A549 (cell line): Measurements from ENCODE around the gene MYBPC2. TPM values are rescaled to one million over a fixed set of nuclear protein-coding genes. Genes with fewer than 3 reads are reported as not detected.

Source experiments
- ATAC-seq, 2 experiments: fragments of 200-7000 bp in 1 of 2; fragments of >200 bp in 1 of 2; cut with Nextera tagmentation in 1 of 2; cut with Tn5 transposase in 1 of 2; 3 replicates each; pipeline versions ENCODE4 v1.8.0 to v1.9.1; 2018 to 2020; ENCODE audit warnings: mild to moderate bottlenecking in 1 of 2, moderate library complexity in 1 of 2
- CTCF ChIA-PET: fragments of 300-600 bp; sonication (Branson Sonifier 250); formaldehyde crosslinking; extraction: SDS; loops from one replicate; lab custom pipeline; 2021; ENCODE audit warnings: antibody characterized with exemption, inconsistent platforms; lab: Yijun Ruan, JAX
- POLR2A ChIA-PET: fragments of 350-600 bp; formaldehyde crosslinking; extraction: SDS; loops from one replicate; lab custom pipeline; 2021; ENCODE audit warnings: antibody characterized with exemption, inconsistent platforms; lab: Yijun Ruan, JAX
- DNase-seq, 2 experiments: peaks; one replicate each; pipeline versions ENCODE4 v3.0.0 to v3.0.0-alpha.2; 2011 to 2016; ENCODE audit warnings: low read depth in 1 of 2, low spot score in 1 of 2
- FAIRE-seq: peaks from 2 replicates; lab custom pipeline; 2011; peaks lifted over from hg19 to GRCh38; lab: Jason Lieb, UNC
- H3K27ac ChIP-seq, 2 experiments: fragments of >200 bp; sonication (Bioruptor Twin); formaldehyde crosslinking; 3 replicates each; pipeline ENCODE4 v1.5.1; 2016 to 2017
- H3K4me1 ChIP-seq: fragments of >200 bp; sonication (Bioruptor Twin); formaldehyde crosslinking; 3 replicates; pipeline ENCODE4 v1.6.1; 2016
- H3K4me2 ChIP-seq: fragments of >200 bp; sonication (Bioruptor Twin); formaldehyde crosslinking; 3 replicates; pipeline ENCODE4 v1.6.1; 2016
- H3K4me3 ChIP-seq: fragments of >200 bp; sonication (Bioruptor Twin); formaldehyde crosslinking; 3 replicates; pipeline ENCODE4 v1.5.1; 2016
- H3K9me3 ChIP-seq: fragments of >200 bp; sonication (Bioruptor Twin); formaldehyde crosslinking; 3 replicates; pipeline ENCODE4 v1.6.1; 2016
- CBX8 ChIP-seq: fragments of 200-600 bp; sonication (generic); IDR thresholded peaks from 2 replicates; pipeline ENCODE4 v1.6.1; 2016
- EHF ChIP-seq: fragments of 250-450 bp; sonication (Bioruptor Pico); IDR thresholded peaks from 2 replicates; pipeline ENCODE4 v1.5.0; 2020; ENCODE audit warnings: mild to moderate bottlenecking
- ESRRA ChIP-seq: fragments of 150-350 bp; IDR thresholded peaks from 2 replicates; pipeline ENCODE4 v1.6.1; 2014; ENCODE audit warnings: mild to moderate bottlenecking, low read length, borderline replicate concordance
- FOSB ChIP-seq: fragments of 250-450 bp; sonication (Bioruptor Pico); IDR thresholded peaks from 2 replicates; pipeline ENCODE4 v1.5.0; 2020; ENCODE audit warnings: mild to moderate bottlenecking, moderate library complexity
- FOXS1 ChIP-seq: fragments of 250-450 bp; sonication (Bioruptor Pico); IDR thresholded peaks from 2 replicates; pipeline ENCODE4 v1.5.0; 2020; ENCODE audit warnings: mild to moderate bottlenecking, moderate library complexity
- GATA3 ChIP-seq: IDR thresholded peaks from 2 replicates; pipeline ENCODE4 v1.6.1; 2012; ENCODE audit warnings: borderline replicate concordance
- KDM1A ChIP-seq: fragments of 200-600 bp; sonication (generic); IDR thresholded peaks from 2 replicates; pipeline ENCODE4 v1.6.1; 2016; ENCODE audit warnings: low read depth, mild to moderate bottlenecking
- MAZ ChIP-seq: fragments of 150-350 bp; IDR thresholded peaks from 2 replicates; pipeline ENCODE4 v1.6.1; 2014; ENCODE audit warnings: antibody characterized with exemption, low read depth, low read length, borderline replicate concordance
- MYC ChIP-seq: IDR thresholded peaks from 2 replicates; pipeline ENCODE4 v1.6.1; 2012; ENCODE audit warnings: mild to moderate bottlenecking, inconsistent platforms, low read length, improper control_type of control experiment, borderline replicate concordance
- PHF8 ChIP-seq: fragments of 200-600 bp; sonication (generic); IDR thresholded peaks from 2 replicates; pipeline ENCODE4 v1.6.1; 2016; ENCODE audit warnings: low read depth, mild to moderate bottlenecking, antibody characterized with exemption, moderate library complexity, borderline replicate concordance
- POLR2A ChIP-seq: IDR thresholded peaks from 2 replicates; pipeline ENCODE4 v1.6.1; 2012; ENCODE audit warnings: mild to moderate bottlenecking, low read length
- RAD21 ChIP-seq, 2 experiments: fragments of >200 bp in 1 of 2; sonication (Bioruptor Twin) in 1 of 2; formaldehyde crosslinking in 1 of 2; IDR thresholded peaks in 1 of 2; conservative IDR thresholded peaks in 1 of 2; 2 replicates in 1 of 2; 3 replicates in 1 of 2; pipeline ENCODE4 v1.6.1; 2012 to 2018; ENCODE audit warnings: inconsistent platforms in 1 of 2
- SMC3 ChIP-seq: fragments of >200 bp; sonication (Bioruptor Twin); formaldehyde crosslinking; IDR thresholded peaks from 3 replicates; pipeline ENCODE4 v1.6.1; 2018; ENCODE audit warnings: inconsistent platforms
- TFCP2L1 ChIP-seq: fragments of 250-450 bp; sonication (Bioruptor Pico); IDR thresholded peaks from 2 replicates; pipeline ENCODE4 v1.5.0; 2021; ENCODE audit warnings: mild to moderate bottlenecking
- TP53 ChIP-seq: fragments of 250-450 bp; sonication (Bioruptor Pico); IDR thresholded peaks from 2 replicates; pipeline ENCODE4 v1.5.0; 2021; ENCODE audit warnings: mild to moderate bottlenecking, moderate library complexity
- ZC3H11A ChIP-seq: fragments of 450-650 bp; IDR thresholded peaks from 2 replicates; pipeline ENCODE4 v1.6.1; 2014; ENCODE audit warnings: antibody characterized with exemption, mild to moderate bottlenecking
- ZSCAN20 ChIP-seq: fragments of 250-450 bp; sonication (Bioruptor Pico); IDR thresholded peaks from 2 replicates; pipeline ENCODE4 v1.8.0; 2022; ENCODE audit warnings: mild to moderate bottlenecking, moderate library complexity
- WGBS: methylation state at CpG from one replicate; pipeline ENCODE4 v1.1.6; 2017; ENCODE audit errors: missing lambda C conversion rate; 5-methylcytosine and 5-hydroxymethylcytosine counted together
- polyA plus RNA-seq, 4 experiments: library from polyadenylated mRNA; depleted of rRNA in 3 of 4; stranded (reverse); fragments of >200 nt; fragmentation: RNase III in 1 of 4; extraction: RNeasy Plus Mini Kit Qiagen cat#74134 plus additional on column Dnase treatment in 1 of 4; gene quantifications; 2 replicates in 3 of 4; 3 replicates in 1 of 4; pipeline ENCODE4 v1.2.3, GENCODE V29; 2011 to 2017
- TF ChIP-seq, protein P1 (sequence below): fragments of >200 bp; sonication (Bioruptor Twin); formaldehyde crosslinking; IDR thresholded peaks from 3 replicates; pipeline ENCODE4 v1.6.1; 2016
- TF ChIP-seq, protein P2 (sequence below): fragments of >200 bp; sonication (Bioruptor Twin); formaldehyde crosslinking; IDR thresholded peaks from 3 replicates; pipeline ENCODE4 v1.5.1; 2016
- TF ChIP-seq, protein P3 (sequence below): fragments of 150-350 bp; IDR thresholded peaks from 2 replicates; pipeline ENCODE4 v1.6.1; 2014; ENCODE audit warnings: low read depth, mild to moderate bottlenecking, low read length

The MYBPC2 gene
- polyA plus RNA-seq, 2 of the 4 experiments (the other 2 are of a cell fraction) = 0.10 TPM; not detected in 1

- ATAC-seq = no peak
- peak overlapping the region; percentile 86 for H3K4me3 ChIP-seq
- ChIA-PET CTCF (interaction anchor here (0.8 to 3.6 kb wide), 20 partner anchors 10 to 330 kb away, joined by 3 to 29 read pairs (median 12); partner anchors contain the start of gene POLD1), POLR2A (interaction anchor here (1.0 kb wide), 1 partner anchor 109 kb away, joined by 3 read pairs; no protein-coding TSS in a partner anchor)
- TF ChIP-seq POLR2A = no peak
- TF ChIP-seq TP53 (CRISPR knock-in tag) = no peak
- no peak for TF ChIP-seq FOSB (CRISPR knock-in tag)
- no peak for TF ChIP-seq ESRRA
- TF ChIP-seq FOXS1 (CRISPR knock-in tag) = no peak
- no peak for TF ChIP-seq SMC3
- TF ChIP-seq, protein P1, sequence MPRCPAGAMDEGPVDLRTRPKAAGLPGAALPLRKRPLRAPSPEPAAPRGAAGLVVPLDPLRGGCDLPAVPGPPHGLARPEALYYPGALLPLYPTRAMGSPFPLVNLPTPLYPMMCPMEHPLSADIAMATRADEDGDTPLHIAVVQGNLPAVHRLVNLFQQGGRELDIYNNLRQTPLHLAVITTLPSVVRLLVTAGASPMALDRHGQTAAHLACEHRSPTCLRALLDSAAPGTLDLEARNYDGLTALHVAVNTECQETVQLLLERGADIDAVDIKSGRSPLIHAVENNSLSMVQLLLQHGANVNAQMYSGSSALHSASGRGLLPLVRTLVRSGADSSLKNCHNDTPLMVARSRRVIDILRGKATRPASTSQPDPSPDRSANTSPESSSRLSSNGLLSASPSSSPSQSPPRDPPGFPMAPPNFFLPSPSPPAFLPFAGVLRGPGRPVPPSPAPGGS = no peak
- TF ChIP-seq TFCP2L1 = no peak
- WGBS = 93% methylated on average over 17 of the region's 17 CpGs
- H3K4me1 ChIP-seq = peaks cover 12% of the 10 kb centered on the region
- H3K27ac ChIP-seq = no peak overlapping the region
- H3K4me2 ChIP-seq = peak overlapping the region; percentile 97
- FAIRE-seq = no peak
- DNase-seq = no peak
- H3K9me3 ChIP-seq = no peaks in the 10 kb centered on the region
These were observed 45.2 kb downstream of the MYBPC2 start for GRCh38 chr19:50477751-50478515.

DNA sequence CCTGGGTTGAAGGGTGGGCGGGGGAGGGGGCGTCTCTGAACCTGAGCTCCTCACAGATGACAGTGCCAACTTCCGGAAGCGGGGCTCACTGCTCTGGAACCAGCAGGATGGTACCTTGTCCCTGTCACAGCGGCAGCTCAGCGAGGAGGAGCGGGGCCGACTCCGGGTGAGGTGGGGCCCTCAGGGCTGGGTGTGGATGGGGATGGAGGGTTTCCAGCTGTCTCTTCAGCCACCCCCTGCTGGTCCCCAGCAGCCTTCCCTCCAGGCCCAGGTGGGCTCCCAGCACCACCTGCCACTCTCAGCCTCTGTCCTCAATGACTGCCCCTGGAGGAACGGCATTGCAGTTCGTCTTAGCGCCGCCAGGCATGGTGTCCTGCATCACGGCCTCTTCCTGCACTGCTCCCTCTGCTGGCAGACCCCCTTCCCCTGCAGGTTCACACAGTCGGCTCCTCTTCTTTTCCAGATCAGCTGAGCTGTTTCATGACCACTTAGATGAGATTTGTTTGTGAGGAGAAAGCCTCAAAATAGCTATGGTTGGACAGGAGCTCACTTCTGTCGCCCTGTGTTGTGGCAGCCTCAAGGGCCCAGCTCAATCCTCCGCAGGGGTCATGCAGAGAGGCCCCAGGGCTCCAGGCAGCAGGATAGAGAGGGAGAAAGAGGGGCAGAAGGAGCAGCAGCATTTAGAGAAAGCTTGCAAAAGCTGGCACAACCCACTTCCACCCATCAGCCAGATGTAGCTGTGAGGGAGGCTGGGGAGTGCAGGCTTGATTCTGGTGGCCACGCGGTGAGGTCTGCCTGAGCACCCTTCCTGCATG lies 46.4 kb downstream of the MYBPC2 start:
- peak; percentile 61 to 77 for ATAC-seq
- CTCF ChIA-PET = interaction anchor here (0.6 to 3.6 kb wide), 41 partner anchors 8 to 355 kb away, joined by 3 to 29 read pairs (median 6); partner anchors contain the start of genes JOSD2, NR1H2 and POLD1
- TF ChIP-seq KDM1A = no peak
- peak; percentile 68 for TF ChIP-seq SMC3
- TF ChIP-seq, protein P2, sequence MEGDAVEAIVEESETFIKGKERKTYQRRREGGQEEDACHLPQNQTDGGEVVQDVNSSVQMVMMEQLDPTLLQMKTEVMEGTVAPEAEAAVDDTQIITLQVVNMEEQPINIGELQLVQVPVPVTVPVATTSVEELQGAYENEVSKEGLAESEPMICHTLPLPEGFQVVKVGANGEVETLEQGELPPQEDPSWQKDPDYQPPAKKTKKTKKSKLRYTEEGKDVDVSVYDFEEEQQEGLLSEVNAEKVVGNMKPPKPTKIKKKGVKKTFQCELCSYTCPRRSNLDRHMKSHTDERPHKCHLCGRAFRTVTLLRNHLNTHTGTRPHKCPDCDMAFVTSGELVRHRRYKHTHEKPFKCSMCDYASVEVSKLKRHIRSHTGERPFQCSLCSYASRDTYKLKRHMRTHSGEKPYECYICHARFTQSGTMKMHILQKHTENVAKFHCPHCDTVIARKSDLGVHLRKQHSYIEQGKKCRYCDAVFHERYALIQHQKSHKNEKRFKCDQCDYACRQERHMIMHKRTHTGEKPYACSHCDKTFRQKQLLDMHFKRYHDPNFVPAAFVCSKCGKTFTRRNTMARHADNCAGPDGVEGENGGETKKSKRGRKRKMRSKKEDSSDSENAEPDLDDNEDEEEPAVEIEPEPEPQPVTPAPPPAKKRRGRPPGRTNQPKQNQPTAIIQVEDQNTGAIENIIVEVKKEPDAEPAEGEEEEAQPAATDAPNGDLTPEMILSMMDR = peak; percentile 76
- TF ChIP-seq MAZ = peak; percentile 59; the same call in 1 of the 2 replicates
- no peak for TF ChIP-seq PHF8
- peak; percentile 33 to 53; a peak in 3 of 5 replicates for TF ChIP-seq RAD21 (conservative IDR thresholded peaks at IDR 0.05 in 1 of 2, IDR thresholded peaks at IDR 0.05 in 1 of 2)
- H3K4me2 ChIP-seq = no peak overlapping the region
- H3K4me3 ChIP-seq = no peak overlapping the region
- FAIRE-seq = peak; percentile 77
- DNase-seq = peak; percentile 89 to 92
- peaks cover 12% of the 10 kb centered on the region for H3K4me1 ChIP-seq
- WGBS = 66% methylated on average over 18 of the region's 19 CpGs
- POLR2A ChIA-PET = interaction anchor here (1.0 kb wide), 1 partner anchor 110 kb away, joined by 3 read pairs; no protein-coding TSS in a partner anchor
- H3K9me3 ChIP-seq = no peaks in the 10 kb centered on the region
- H3K27ac ChIP-seq = no peak overlapping the region

GRCh38 chr19:50479761-50480251 lies 47.1 kb downstream of the MYBPC2 start:
- Histone ChIP-seq H3K27ac (no peak overlapping the region), H3K4me2 (no peak overlapping the region), H3K9me3 (no peaks in the 10 kb centered on the region), H3K4me1 (peaks cover 12% of the 10 kb centered on the region)
- CTCF ChIA-PET = interaction anchor here (0.6 to 3.6 kb wide), 39 partner anchors 8 to 356 kb away, joined by 3 to 29 read pairs (median 8); partner anchors contain the start of genes JOSD2, NR1H2 and POLD1
- ATAC-seq (no peak), DNase-seq (no peak), FAIRE-seq (no peak)
- POLR2A ChIA-PET = no interaction called here
- WGBS = 86% methylated on average over 12 of the region's 16 CpGs
- no peak for TF ChIP-seq CBX8
- no peak for TF ChIP-seq EHF (CRISPR knock-in tag)
- no peak for TF ChIP-seq GATA3
- TF ChIP-seq ZSCAN20 (CRISPR knock-in tag) = no peak
- TF ChIP-seq, protein P3, sequence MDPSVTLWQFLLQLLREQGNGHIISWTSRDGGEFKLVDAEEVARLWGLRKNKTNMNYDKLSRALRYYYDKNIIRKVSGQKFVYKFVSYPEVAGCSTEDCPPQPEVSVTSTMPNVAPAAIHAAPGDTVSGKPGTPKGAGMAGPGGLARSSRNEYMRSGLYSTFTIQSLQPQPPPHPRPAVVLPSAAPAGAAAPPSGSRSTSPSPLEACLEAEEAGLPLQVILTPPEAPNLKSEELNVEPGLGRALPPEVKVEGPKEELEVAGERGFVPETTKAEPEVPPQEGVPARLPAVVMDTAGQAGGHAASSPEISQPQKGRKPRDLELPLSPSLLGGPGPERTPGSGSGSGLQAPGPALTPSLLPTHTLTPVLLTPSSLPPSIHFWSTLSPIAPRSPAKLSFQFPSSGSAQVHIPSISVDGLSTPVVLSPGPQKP = no peak
- TF ChIP-seq, protein P1 = no peak
- no peak for TF ChIP-seq RAD21 (conservative IDR thresholded peaks at IDR 0.05 in 1 of 2, IDR thresholded peaks at IDR 0.05 in 1 of 2)
- no peak for TF ChIP-seq MYC
- no peak for TF ChIP-seq ZC3H11A
- TF ChIP-seq, all 56 proteins: peak for 0
- no peak overlapping the region for H3K4me3 ChIP-seq
